NOMO-1 treated with dmso at 0.1 percent for 144 hours (cell line): ENCODE data around the gene GTSF1L.

Source experiments
- DNase-seq: peaks from one replicate; lab custom pipeline; 2025; ENCODE audit not compliant: unreplicated experiment; lab: John Stamatoyannopoulos, UW

Gene GTSF1L

DNA sequence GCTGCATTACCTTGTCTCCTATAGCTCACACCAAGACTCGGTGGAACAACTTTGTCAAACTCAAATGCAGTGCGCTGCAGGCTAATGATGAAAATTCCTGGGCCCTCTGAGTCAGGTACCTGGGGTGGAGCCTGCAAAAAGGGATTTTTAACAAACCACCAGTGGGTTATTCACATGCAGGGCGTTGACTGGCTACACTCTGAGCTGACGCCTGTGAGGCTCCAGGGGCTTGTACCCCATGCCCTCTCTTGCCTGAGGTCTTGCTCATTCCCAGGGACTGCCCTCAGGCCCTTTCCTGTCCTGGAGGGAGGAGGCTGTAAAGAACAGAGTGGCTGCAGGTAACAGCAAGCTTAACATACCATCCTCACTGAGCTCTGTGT lies 9.2 kb downstream of the GTSF1L start:
- no peak for DNase-seq

DNA sequence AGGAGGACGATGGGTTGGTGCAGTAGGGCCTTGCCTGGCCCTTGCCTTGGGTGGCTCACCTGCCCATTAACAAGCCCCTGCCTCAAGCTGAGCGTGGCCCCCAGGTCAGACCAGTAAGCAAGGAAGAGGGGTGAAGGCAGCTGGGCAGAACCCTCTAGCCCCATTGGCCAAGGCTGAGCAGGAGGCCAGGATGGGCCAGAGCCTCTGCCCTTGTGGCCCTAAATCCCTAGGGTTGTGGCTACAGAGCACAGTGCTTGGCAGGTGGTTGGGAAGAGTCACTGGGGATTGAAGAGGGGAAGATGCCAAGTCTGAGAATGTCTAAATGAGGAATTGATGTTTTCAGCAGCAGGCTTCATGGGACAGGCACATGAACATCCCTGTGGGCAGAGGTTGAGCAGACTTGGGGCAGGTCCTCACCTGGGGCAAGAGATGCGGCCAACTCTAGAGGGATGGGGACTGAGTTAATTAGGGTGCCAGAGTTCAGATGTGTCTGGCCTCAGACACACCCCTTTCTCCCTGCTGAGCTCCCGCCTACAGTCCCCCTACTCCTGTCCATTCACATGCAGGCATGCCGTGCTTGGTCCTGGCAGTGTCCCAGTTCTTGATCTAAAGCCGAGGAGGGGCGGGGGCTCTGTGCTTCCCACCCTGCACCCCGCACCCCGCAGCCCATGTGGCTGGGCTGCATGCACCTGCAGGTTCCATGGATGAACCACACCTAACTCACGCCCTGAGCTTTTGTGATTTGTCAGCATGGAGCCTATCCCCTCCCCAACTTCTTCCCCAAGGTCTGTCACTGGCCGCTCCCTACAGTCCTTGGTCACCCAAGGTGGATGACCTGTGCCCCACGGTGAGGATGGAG lies 9.8 kb downstream of the GTSF1L start:
- DNase-seq: no peak

DNA sequence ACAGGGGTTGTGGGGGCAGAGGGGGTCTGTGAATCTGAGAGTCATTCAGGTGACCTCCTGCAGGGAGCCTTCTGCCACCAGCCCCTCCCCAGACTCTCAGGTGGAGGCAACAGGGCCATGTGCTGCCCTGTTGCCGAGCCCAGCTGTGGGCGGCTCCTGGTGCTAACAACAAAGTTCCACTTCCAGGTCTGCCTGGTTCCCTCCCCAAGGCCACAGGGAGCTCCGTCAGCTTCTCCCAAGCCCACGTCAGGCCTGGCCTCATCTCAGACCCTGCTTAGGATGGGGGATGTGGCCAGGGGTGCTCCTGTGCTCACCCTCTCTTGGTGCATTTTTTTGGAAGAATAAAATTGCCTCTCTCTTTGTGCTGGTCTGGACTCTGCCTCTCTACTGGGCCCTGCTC lies 10.7 kb downstream of the GTSF1L start:
- no peak for DNase-seq

DNA sequence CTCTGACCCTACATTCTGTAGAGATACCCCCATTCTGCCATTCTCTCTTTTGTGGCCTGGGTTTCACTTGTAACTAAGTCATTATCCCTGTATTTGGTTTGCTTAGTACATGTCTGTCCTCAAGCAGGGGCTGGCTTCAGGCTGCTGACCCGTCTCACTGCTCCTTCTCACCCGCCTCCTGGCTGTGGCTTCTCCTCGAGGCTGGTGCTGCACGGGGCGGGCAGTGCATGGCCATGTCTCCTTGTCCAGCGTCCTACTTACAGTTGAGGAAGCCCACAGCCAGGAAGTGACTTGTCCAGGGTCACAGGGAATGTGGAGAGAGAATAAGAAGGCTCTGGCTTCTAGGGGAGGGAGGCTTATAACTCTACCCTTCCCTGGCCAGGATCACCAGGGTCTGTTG lies 11.3 kb downstream of the GTSF1L start:
- no peak for DNase-seq

DNA sequence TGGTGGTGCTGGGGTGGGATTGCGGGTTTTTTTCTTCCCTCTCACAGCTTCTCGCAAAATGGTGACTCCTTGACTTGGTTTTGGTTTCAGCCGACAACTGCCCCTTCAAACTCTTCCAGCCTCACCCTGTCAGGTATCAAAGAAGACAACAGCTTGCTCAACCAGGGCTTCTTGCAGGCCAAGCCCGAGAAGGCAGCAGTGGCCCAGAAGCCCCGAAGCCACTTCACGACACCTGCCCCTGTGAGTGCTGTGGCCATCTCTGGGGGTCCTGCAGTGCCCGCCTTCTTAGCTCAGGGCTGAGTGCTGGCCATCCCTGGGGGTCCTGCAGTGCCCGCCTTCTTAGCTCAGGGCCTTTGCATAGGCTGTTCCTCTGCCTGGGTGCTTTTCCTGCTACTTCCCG lies 11.8 kb downstream of the GTSF1L start:
- DNase-seq: no peak

DNA sequence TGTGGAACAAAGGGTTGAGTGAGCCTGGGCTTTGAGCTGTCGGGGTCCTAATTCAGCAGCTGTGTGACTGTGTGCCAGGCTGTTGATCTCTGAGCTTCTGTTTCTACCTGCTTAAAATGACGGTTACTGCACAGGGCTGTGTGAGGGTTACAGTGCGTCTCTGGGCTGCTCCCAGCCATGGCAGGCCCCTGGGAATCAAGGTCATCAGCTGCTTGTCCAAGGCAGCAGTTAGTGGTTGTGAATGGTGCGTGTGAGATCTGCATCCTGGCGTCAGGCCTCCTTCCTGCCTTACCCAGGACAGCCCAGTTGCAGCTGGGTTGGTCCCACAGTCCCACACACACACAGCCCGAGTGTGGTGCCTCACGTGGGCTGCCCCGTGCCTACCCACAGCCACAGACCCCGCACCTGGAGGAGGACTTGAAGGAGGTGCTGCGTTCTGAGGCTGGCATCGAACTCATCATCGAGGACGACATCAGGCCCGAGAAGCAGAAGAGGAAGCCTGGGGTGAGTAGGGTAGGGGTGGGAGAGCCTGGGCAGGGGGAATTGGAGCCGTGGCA lies 15.6 kb downstream of the GTSF1L start:
- no peak for DNase-seq

DNA sequence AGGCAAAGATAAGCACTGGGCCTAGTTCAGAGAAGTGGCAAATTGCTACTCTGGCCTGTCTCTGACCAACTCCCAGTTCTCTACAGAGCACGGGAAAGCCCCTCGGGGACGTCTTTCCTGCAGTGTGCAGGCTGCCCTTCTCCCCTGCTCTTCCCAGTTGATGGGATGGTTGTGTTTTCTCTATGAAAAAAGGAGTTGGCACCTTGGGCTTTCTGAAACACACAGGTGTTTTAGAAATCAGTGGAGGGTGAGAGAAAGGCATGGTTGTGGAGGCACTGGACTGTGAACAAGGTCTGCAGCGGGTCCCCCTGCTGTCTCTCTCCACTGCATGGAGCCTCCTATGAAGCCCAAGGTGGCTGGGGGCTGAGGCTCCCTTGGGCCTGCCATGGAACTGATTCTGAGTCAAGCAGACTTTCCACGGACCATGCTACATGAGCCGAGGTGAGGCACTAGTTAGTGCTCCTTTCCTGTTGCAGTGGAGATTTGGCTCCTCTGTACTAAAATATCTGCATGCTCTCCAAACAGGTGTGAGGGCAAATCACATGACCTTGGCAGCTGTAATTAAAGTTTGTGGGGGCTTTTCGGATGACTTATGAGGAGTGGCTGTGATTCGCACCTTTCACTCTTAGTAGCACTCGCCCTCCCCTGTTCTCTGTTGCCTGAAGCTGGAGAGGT lies 16.3 kb downstream of the GTSF1L start:
- no peak for DNase-seq

DNA sequence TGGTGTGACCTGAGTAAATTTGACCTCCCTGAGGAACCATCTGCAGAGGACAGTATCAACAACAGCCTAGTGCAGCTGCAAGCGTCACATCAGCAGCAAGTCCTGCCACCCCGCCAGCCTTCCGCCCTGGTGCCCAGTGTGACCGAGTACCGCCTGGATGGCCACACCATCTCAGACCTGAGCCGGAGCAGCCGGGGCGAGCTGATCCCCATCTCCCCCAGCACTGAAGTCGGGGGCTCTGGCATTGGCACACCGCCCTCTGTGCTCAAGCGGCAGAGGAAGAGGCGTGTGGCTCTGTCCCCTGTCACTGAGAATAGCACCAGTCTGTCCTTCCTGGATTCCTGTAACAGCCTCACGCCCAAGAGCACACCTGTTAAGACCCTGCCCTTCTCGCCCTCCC lies 24.3 kb downstream of the GTSF1L start:
- DNase-seq: no peak

DNA sequence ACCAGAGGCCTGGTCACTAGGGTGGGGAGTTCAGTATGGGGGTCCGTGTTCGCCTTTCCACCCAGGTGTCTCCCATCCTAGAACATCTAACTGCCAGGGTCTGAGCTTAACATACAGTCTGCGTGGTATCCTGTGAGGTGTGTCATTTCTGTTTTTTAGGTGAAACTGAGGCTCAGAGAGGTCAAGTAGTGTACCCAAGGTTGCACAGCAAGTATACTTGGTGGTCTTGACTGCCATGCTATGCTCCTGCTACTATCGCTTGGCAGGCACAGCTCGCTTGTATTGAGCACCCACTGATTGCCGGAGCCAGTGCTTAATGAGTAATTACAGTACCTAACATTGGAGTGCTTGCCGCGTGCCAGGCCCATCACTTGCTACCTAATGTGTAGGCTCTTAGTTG lies 26.2 kb downstream of the GTSF1L start:
- no peak for DNase-seq

DNA sequence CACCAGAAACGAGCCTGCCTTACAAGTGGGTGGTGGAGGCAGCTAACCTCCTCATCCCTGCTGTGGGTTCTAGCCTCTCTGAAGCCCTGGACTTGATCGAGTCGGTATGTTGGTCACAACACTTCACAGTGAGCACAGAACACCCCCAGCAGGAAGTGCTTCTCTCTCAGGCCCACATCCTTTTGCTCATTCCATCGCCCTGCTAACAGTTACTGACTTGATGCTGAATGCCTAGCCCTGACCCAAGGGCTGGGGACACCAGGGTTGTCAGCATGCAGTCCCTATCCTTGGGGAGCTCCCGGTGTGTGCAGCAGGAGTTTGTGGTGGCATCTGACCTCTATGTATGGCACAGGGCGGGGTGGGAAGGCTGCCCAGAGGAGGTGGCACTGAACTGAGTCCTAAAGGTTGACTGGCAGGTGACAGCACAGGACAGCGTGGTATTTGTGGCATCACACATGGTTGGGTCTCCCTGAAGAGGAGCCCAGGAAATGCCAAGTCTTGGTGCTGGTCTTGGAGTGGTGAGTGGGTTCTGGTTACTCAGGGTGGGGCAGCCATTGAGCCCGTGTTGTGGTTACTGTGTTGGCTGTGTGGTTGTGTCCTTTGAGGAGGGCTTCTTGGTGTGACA lies 26.7 kb downstream of the GTSF1L start:
- no peak for DNase-seq

DNA sequence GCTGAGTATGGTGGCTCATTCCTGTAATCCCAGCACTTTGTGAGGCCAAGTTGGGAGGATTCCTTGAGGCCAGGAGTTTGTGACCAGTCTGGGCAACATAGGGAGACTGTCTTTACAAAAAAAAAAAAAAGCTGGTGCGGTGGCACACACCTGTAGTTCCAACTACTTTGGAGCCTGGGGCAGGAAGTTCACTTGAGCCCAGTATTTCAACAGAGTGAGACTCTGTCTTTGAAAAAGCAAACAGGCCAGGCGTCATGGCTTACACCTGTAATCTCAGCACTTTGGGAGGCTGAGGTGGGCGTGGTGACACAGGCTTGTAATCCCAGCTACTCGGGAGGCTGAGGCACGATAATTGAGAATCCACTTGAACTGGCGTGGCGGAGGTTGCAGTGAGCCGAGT lies 31.2 kb downstream of the GTSF1L start:
- no peak for DNase-seq

DNA sequence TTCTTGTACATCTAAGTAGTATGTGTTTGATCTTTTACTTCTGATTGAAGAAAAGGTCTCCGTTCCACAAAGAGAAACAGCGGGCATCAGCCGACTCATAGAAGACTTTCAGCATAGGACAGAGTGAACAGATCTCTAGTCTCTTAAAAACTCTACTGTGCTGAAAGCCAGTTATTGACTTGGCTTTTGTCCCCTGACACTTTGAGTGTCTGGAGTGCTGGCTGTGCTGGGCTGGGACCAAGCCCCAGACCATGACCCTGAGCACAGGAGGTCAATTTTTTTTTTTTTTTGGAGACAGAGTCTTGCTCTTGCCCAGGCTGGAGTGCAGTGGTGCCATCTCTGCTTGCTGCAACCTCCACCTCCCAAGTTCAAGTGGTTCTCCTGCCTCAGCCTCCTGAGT lies 32.0 kb downstream of the GTSF1L start:
- DNase-seq: no peak

DNA sequence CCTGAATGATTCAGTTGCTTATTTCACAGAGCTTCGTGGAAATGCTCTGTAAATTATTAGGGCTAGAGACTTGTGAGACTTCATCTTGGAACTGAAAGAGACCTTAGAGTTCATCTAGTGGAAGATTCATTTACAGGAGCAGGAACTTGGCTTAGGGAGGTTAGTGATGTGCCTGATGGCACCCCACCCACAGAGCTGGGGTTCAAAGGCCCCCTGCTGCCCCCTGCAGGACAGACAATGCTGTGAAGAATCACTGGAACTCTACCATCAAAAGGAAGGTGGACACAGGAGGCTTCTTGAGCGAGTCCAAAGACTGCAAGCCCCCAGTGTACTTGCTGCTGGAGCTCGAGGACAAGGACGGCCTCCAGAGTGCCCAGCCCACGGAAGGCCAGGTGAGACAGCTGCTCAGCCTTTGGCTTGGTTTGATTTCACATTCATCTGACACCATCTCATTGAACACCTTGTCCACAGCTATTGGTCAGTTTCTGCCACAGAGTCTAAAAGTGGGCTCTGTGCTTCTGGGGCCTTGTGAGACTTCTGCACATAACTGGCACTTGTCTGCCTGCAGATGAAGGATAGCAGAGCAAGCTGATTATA lies 34.8 kb downstream of the GTSF1L start:
- DNase-seq: peak; percentile 24

DNA sequence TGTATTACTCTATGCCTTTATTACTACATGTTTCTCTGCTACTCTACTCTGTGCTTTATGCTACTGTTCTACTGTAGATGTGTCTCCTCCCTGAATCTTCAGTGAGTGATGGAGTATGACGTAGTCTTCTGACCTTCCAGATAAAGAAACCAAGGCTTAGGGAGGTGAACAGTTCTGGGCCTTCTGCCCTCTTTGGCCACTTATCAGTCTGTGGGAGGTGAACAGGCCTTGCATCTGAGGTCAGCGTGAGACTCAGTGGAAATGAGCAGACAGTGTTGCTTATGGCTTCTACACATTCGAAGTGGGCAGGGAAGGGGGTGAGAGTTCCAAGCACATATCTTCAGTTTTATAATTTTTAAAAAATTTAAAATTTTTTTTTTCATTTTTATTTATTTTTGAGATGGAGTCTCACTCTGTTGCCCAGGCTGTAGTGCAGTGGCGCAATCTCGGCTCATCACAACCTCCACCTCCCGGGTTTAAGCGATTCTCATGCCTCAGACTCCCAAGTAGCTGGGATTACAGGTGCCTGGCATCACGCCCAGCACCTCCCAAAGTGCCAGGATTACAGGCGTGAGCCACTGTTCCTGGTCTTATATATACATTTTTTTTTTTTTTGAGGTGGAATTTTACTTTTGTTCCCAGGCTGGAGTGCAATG lies 35.7 kb downstream of the GTSF1L start:
- DNase-seq: no peak

DNA sequence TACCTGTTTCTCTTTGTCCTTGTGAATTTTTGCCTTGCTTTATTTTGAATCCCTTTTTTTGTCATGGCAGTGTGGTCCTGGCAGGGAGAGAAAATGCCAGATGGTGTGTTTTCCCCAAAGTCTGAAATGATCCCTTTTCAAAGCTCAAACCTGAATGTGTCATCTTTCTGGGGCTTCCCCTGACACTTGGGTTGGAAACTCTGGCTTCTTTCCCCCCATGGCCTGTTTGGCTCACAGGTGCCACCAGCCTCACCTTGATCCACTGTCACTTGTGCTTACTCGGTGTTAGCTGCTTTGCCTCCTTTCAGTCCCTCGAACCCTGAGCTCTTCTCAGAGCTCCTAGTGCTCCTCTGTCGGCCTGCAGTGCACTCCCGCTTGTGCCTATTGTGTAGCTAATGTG lies 37.6 kb downstream of the GTSF1L start:
- no peak for DNase-seq

DNA sequence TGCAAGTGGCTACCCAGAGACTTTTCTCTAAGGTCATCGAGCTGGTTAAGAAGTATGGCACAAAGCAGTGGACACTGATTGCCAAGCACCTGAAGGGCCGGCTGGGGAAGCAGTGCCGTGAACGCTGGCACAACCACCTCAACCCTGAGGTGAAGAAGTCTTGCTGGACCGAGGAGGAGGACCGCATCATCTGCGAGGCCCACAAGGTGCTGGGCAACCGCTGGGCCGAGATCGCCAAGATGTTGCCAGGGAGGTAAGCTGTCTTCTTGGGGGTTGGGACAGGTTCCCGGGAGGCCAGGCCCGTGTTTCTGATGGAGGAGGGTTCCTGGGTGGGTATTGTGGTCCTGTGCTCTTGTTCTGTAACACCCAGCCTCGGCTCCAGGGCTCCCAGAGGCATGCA lies 40.0 kb downstream of the GTSF1L start:
- no peak for DNase-seq

DNA sequence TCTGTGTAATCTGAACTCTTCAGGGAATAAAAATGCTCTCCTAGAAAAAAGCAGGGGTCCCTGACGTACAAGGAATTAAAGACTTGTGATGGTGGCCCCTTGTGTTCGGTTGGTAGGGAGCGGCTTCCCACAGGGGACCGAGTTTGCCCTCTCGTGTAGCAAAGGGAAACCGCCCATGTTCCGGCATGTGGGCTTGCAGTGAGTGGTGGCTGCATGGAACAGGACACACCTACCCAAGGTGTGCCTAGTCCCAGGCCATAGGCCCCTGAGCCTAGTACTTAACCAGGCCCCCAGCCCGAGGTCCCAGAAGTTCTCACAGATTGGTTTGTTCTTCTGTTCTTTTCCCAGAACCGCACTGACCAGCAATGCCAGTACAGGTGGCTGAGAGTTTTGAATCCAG lies 44.4 kb downstream of the GTSF1L start:
- no peak for DNase-seq

DNA sequence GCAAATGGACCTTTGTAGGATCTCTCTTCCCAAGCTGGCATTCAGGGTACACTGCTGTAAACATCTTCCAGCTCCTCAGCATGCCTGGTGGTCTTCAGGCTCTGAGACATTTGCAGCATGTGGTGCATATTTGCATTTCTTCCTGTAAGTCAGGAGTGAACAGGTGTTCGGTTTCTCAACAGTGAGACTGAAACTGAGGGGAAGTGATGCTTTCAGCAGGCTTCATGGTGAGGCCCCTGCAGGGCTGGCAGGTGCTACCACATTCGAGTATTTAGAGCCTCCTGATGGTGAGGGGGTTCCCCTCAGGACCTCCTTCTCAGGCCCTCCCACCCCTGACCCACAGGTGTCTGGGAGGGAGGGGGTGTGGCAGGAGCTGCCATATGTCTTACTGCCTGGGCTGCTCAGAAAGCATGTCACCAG lies 44.8 kb downstream of the GTSF1L start:
- DNase-seq: no peak

DNA sequence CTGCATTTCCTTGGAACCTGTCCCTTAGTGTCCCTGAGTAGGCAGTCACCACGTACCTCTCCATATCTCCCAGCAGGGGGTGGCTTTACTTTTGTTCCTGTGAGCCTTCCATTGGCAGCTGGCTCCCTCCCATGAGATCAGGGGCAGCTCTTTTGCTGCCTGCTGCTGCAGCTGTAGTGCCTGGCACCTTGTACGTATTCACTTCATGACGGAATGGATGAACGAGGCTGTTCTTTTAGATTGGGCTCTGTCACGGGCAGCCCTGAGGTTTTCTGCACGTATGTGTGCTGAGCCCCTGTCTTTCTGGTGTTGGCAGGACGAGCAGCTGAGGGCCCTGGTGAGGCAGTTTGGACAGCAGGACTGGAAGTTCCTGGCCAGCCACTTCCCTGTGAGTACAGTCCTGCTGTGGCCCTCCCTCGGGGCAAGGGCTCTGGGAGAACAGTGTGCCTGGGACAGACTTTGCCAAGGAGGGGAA lies 45.3 kb downstream of the GTSF1L start:
- no peak for DNase-seq

DNA sequence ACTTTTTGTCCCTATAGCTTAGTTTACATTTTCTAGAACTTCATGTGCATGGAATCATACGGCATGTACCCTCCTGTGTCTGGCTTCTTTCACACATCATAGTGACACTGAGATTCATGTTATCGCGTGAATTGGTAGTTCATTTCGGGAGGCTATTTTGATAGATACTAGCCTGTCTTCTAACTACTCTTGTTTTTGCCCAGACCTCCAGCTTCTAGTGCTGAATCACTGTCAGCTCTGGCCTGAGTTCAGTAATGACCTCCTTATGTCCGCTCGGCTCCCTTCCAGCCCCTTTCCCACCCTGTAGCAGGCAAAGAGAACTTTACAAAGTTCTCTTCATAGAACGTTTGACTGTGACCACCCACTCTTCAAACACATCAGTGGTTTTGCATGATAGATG lies 45.8 kb downstream of the GTSF1L start:
- no peak for DNase-seq

DNA sequence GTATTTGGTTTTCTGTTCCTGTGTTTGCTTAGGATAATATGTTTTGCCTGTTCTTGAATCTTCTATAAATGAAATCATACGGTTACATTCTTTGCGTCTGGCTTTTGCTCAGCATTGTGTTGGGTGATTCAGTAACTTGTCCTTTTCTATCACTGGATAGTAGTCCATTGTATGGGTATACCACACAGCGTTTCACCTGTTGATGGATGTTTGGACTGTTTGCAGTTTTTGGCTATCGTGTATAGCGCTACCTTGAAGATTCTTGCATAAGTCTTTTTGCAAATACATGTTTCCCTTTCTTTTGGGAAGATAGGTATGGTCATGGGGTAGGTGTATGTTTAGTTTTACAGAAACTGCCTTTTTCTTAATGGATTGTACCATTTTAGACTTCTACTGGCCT lies 50.4 kb downstream of the GTSF1L start:
- no peak for DNase-seq
